ENCODE measurements around the gene CDAN1.

The CDAN1 gene

DNA sequence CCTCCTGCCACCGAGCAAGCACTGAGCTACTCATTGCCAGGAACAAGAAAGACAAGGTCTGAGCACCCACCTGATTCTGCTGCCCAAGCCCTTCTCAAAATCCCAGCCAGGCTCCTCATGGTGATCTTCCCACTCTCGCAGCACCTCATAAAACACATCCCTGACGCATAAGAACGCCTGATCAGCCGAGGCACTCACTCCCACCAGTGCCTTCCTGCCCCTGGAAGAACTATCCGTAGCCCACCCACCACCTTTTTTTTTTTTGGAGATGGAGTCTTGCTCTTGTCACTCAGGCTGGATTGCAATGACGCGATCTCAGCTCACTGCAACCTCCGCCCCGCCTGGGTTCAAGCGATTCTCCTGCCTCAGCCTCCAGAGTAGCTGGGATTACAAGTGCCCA, 3.9 kb downstream of the CDAN1 start:
- DNase-seq (ENCODE audit: low spot score), result no peak

DNA sequence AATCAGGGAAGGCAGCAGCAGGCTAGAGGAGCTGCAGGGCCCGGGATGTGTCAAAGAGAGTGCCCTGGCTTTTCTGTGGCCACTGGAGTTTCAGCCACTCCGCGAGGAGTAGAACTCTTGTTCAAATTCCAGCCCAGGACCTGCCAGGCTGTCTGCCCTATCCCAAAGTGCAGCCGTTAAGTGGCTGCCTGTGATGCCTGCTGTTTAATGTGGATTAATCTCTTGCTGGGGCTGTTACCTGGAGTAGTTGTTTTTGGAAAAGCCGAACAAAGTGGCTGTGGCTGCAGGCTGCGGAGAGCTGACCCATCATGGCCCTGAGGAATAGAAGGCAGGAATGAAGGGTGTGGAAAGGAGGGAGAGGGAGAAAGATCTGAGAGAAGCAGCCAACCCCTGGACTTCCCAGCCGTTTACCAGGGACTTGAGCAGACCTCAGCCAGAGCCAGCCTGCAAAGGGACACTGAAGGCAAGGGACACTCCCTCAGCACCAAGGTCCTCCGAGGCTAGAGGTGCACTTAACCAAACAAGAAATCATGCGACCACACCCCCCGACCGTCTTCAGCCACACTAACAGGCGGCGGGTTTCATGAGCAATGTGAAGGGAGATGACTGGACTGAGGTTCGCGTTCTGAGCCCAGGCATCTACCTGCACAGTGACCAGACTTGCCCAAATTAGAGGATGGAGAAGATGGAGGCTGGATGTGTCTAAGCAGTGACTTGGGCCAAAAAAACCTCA, 4.7 kb downstream of the CDAN1 start:
- DNase-seq (ENCODE audit: low spot score), result no peak

DNA sequence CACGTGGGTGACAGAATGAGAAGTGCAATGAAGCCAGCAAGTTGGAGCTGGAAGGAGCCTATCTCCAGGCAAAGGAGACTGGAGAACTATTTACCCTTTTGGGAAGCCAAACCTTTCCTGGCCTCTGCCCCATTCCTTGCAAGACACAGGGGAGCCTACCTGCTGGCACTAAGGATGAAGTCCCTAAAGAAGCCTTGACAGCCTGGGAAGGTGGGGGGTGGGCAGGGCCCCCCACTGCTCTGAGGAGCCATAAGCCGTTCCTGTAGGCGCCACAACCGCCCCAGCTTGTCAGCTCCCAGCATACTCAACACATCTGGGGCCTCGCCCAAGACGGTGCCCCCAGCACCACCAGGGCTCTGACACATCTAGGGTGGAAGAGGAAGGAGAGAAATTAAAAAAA, 5.5 kb downstream of the CDAN1 start:
- DNase-seq (ENCODE audit: low spot score), result no peak

DNA sequence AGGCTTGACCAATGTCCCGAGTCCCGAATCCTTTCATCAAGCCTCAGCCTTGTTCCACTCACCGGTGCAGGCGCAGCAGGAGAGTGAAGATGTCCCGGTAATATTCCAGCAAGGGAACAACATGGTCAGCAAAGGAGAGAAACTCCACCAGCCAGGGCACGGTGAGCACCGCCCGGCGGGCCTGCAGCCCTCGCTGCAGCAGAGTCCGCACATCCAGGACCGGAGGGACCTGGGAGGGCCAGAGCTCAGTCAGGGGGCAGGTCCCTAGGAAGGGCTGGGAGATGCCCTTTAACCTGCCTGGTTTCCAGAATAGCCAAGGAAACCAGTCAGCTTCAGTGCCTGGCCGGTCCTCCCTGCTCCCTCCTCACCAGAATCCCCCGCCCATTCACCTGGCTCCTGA, 6.4 kb downstream of the CDAN1 start:
- DNase-seq (ENCODE audit: low spot score), result no peak

DNA sequence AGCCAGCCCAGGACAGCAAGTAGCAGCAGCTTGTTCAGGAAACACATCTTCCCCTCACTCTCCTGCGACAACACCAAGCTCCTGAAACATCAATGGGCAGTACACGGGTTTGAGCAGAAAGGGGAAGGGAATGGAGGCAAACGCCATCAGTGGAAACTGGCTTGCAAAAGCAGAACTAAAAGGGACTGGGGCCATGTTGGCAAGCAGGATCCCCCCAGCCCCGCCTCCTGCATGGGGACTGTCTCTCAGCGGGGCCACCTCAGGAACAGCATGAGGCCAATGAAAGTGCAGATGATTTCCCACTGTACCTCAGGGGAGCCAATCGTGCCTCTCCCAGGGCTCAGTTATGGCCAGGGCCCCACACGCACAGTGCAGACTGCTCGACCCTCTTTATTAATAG, 6.8 kb downstream of the CDAN1 start:
- no peak for DNase-seq (ENCODE audit: low spot score)

DNA sequence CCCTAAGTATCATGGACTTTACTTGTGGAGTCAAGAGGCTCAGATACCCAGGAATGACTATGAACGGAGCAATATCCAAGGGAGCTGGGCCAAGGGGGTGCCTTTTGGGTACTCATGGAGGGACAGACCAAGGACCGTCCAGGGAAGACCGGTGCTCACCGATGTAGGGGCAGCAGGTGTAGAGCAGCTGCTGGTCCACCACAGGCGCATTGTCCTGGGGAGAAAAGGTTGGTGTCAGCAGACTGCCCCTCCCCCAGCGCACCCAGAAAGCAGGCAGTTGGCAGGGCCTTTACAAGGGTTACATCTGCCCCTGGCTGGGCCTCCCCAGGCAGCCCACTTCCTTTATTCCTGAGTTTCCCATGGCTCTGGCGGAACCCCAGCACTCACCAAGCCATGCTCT, 7.5 kb downstream of the CDAN1 start:
- no peak for DNase-seq (ENCODE audit: low spot score)

DNA sequence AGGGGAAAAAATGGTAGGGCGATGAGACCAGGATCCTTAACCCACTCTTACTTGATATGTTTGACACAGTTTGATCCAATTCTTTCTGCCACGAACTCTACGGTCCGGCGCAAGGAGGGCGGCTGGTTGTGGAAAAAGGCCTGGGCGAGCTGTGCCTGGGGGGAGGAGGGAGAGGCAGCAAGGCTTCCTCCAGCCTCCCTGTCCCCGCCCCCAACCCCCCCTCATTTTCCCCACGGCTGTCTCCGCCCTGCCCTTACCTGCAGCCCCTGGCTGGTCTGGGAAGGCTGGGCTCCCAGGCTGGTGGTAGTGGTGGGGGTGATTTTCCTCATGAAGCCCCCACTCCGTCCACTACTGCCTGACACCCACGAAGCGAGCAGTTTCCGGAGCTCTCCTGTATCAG, 8.0 kb downstream of the CDAN1 start:
- no peak for DNase-seq (ENCODE audit: low spot score)

DNA sequence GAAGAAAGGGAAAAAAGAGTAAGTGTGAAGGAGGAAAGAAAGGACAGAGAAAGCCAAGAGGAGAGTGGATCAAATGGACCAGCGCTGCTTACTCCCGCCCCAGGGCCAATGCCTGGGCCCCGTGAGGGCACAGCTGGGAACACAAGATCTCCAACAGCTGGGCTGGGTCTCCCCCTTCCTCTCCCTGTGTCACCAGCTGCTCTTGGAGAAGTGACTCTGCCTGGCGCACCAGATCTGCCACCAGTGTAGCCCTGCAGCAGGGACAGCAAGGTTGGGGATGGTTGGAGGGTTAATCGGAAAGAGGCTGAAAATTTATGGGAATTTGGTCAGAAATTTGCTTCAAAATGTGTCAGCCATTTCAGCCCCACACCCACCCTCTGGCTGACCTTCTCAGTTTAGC, 8.4 kb downstream of the CDAN1 start:
- DNase-seq (ENCODE audit: low spot score), result no peak

DNA sequence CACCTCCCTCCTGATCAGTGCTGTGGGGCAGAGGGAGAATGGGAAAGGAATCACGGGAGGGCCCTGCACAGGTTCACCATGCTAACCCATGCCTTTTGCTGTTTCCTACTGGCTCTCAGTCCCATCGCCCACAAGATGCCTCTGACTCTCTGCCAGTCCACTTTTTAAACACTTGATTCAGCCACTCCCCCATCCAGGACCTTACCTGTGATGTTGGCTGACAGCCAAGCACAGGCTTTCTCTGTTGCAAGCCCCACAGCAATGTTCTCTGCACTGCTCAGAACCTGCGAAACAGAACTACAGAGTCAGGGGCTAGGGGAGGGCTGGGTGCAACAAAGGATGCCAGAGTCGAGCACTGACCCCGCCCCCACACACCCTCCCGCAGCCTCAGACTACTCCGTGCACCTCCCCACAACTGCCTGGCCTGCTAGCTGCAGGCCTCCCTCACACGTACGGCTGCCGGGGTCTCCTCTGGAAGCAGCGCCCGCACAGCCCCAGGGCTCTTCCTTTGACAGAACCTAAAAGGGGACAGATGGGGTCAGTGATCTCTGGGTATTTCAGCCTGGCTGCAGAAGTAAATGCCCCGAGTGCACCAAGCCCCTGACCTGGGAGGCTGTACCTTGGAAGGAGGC, 9.1 kb downstream of the CDAN1 start:
- no peak for DNase-seq (ENCODE audit: low spot score)

DNA sequence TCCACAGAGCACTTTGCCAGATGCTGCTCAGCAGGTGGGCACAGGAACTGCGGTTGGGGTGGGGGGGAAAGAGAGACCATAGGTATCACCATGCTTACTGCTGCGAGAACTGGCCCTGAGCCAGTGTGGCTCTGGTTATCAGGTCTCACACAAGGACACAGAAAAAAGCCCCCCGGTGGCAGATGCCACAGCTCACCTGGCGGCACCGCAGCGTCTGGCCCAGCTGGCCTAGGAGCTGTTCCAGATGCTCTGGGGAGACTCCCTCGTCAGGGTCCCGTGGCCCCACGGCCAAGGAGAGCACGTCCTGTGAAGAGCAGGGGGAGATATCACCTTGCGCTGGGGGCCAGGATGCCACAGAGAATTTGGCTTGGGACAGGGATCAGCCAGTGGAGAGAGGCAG, 10.8 kb downstream of the CDAN1 start:
- no peak for DNase-seq (ENCODE audit: low spot score)

DNA sequence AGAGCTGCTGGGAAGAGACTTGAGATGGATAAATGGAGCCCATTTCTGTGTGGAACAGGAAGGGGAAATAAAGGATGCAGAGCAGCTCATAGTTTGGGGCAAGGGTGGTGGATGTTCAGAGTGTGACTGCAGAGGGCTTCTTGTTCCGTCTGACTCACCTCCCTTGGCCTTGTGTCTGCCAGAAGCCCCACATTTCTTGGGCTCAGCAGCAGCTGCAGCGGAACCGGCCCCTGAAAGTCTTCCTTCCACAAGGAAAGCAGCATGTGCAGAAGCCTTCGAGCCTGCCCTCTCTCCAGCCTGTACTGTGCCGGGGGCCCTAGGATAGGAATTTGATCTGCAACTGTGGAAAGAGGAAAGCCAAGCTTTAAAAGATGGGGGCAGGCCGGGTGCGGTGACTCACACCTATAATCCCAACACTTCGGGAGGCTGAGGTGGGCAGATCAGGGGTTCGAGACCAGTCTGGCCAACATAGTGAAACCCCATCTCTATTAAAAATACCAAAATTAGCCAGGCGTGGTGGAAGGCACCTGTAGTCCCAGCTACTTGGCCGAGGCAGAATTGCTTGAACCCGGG, 11.5 kb downstream of the CDAN1 start:
- DNase-seq (ENCODE audit: low spot score), result no peak

DNA sequence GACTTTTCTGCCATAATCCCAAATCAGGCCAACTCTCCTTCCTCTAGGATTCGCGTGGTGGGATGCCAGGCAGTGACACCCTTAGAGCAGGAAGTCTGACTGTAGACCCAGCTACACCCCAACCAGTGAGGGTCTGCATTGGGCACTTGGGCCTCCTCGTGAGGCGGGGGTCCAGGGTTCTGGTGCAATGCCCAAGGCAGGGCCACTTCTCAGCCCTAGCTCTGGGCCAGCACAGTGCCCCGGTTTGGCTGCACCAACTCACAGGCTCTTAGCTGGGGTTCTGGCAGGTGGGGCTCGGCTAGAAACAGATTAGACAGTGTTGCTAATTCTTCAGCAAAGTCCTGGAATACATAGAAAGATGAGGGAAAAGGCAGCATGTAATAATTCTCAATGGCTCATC, 12.7 kb downstream of the CDAN1 start:
- DNase-seq (ENCODE audit: low spot score), result no peak

DNA sequence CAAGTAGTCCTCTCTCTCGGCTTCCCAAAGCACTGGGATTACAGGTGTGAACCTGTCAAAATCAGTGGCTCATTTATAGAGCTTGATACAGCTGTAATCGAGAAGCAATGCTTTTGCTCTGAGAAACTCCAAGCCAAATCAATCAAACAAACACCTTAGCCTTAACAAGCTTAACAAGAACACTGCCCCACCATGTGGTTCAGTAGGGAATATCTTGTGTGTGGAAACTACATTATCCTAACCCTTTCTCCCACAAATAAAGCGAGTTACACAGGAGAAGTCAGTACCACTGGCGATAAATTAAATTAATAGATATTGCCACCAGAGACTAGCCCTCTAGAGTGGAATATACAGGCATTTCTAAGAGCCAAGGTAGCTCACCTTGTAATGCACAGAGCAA, 13.9 kb downstream of the CDAN1 start:
- DNase-seq (ENCODE audit: low spot score), result no peak

DNA sequence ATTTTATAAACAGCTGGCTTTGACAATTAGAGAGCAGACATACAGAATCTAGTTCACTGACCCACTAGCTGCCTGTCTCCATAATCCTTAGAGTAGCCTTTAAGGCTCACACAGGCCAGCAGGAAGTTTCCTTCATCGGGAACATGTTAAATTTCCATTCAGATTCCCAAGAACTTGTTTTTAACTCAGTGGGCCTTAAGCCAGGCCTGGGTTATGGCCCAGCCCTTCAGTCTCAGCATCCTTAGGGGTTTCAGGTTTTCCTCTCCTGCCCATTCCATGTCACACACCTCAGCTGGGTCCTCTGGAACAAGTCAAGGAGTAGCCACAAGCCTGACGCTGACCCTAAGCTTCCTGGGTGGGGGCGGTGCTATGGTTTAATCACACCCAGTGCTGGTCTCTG, 15.0 kb downstream of the CDAN1 start:
- no peak for DNase-seq (ENCODE audit: low spot score)

DNA sequence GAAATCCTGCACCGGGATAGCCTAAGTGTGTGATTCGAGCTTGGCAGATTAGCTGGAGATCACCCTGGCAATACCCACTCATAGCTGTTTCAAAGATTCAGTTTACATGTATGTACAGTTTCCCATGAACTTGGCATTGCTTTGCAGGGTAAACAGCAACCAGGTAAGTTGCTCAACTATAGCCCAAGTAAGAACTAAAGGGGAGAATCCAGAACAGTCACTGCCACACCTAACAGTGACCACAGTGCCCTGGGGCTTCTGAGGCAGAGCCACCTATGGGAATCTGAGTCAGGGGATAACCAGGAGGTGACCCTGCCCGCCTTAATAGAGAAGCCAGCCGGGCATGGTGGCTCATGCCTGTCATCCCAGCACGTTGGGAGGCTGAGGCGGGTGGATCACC, 15.9 kb downstream of the CDAN1 start:
- no peak for DNase-seq (ENCODE audit: low spot score)

DNA sequence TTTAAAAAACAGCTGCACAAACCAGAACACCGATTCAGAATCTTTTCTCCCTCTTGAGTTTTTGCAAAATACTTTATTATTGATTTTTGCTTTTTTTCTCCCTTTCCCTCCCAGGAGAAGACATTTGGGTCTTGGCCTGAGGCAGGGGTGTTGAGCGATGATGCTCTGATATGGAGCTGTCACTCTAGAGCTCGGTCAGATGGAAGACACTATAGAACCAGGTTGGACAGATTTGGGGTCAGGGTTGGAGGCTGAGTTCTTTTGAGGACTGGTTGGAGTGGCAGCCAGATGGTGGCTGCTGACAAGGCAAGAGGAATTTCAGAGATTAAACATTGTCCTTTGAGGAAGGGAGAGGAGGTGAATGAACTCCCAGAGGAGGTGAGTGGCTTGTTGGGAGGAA, 16.9 kb downstream of the CDAN1 start:
- DNase-seq (ENCODE audit: low spot score), result no peak

DNA sequence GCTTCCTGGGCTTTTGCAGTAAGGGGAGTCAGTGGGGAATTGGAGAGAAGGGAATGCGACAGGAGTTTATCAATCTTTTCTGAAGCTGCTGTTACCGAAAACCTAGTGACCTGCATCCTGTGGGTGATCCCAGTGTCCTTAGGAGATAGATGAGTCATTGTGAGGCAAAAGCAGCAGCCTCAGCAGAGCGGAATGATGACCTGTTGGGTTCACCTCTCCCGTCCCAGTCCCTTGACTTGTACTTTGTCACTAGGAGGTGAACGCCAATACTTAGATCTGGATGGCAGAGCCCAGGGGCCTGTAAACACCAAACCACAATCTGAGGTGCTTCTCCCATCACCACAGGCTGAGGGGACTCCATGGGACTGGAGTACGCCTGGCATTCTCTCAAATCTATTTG, 17.9 kb downstream of the CDAN1 start:
- no peak for DNase-seq (ENCODE audit: low spot score)

DNA sequence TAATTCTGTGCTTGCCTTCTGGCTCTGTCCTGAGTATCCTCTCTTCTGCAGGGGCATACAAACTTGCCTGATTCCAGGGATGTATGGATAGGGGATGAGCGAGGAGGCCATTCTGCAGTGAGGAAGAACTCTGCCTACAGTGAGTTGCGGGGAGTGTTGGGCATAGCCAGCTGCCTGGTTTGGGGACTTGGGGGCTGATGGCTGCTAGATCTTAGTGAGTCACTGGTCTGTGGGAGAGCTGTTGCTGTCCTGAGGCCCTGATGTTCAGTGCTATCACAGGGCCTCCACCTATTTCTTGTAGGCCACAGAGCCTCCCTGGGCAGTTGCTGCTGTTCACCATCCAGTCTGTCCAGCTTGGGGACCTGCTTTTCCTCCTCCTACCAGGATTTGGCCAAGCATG, 20.3 kb downstream of the CDAN1 start:
- no peak for DNase-seq (ENCODE audit: low spot score)

DNA sequence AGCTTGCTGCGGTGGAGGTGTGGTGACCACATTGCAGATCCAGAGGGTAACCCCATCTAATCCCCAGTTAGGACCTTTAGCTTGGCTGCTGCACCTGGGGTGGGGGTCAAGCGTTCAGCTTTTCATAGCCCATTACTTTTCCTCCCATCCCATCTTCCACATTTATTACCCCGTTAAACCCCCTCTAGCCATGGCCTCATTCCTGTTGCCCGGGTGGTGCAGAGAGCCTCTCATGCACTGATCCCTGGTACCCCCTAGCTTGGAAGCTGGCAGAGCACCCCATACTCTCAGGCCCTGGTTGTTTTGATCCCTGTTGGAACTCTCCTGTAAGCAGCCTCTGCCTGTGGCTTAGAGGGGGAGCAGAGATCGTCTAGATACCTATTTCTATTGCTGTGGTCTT, 20.8 kb downstream of the CDAN1 start:
- DNase-seq (ENCODE audit: low spot score), result no peak

DNA sequence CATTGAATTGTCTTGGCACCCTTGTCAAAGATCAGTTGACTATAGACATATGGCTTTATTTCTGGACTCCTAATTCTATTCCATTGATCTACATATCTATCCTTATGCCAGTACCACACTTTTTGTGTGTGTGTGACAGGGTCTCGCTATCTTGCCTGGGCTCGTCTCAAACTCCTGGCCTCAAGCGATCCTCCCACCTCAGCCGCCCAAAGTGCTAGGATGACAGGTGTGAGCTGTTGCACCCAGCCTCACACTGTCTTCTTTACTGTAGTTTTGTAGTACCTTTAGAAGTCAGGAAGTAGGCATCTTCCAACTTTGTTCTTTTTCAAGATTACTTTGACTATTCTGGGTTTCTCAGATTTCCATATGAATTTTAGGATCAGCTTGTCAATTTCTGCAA, 24.3 kb downstream of the CDAN1 start:
- no peak for DNase-seq (ENCODE audit: low spot score)

DNA sequence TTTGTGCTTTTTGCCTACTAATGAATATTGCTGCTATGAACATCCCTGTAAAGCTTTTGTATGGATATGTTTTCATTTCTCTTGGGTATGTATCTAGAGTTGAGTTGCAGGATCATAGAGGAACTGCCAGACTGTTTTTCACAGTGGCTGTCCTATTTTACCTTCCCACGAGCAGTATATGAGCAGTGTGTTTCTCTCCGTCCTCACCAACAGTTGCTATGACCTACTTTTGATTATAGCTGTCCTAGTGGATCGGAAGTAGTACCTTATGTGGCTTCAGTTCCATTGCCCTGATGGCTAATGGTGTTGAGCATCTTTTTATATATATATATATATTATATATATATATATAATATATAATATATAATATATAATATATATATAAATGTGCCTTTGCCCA, 25.2 kb downstream of the CDAN1 start:
- no peak for DNase-seq (ENCODE audit: low spot score)

DNA sequence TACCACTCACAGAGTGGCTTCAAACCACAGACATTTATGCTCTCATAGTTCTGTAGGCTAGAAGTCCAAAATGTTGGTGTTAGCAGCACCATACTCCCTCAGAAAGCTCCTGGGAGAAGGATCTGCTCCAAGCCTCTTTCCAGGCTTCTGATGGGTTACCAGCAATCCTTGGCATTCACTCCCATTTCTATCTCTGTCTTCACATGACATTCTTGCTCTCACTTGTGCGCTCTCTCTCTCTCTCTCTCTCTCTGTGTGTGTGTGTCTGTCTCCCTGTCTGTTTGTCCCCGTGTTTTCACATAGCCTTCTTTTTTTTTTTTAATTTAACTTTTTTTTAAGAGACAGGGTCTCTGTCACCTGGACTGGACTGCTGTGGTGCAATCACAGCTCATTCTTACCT, 26.3 kb downstream of the CDAN1 start:
- DNase-seq (ENCODE audit: low spot score), result no peak

DNA sequence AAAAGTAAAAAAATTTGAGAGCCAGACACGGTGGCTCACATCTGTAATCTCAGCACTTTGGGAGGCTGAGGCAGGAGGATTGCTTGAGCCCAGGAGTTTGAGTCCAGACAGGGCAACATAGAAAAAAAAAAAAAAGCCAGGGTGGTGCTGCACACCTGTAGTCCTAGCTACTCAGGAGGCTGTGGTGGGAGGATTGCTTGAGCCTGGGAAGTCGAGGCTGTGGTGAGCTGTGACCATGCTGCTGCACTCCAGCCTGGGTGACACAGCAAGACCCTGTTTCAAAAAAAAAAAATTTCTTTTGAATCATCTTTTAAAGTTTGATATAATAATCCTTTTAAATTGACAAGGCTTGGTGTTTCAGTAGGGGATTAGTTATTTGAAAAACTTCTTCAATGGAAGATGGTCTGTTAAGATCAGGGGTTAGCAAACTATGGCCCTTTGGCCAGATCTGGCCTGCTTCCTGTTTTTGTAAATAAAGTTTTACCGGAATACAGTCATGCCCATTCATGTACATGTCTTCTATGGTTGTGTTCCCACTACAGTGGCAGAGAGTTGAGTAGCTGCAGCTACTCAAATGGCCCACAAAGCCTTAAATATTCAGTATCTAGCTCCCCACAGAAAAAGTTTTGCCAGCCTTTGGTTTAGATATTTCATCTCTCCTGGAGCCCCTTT, 28.9 kb downstream of the CDAN1 start:
- no peak for DNase-seq (ENCODE audit: low spot score)
